Measurements from ENCODE around the gene GRM1.

DNA sequence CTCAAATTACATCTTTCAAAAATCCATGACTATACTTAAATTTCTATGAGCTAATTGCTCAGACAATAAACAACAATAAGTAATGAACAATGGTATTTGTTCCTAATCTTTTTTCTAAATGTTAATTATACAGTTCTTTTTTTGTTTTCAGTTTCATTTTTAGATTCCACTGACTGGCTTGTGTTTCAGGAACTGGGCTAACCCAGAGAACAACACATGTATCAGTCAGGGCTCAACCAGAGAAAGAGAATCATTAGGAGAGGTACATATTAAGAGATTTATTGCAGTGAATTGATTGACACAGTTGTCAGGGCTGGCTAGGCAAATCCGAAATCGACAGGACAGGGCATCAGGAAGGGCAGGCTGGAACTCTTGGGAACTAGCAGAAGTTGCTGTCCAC, 182.8 kb downstream of the GRM1 start:
- no peak for TF ChIP-seq SP1 (IDR thresholded peaks at IDR 0.05)
- no peak for TF ChIP-seq FOXK2 (IDR thresholded peaks at IDR 0.05)
- no peak for TF ChIP-seq NFRKB (IDR thresholded peaks at IDR 0.05)
- TF ChIP-seq ELF4 (IDR thresholded peaks at IDR 0.05), result no peak
- TF ChIP-seq LEF1 (IDR thresholded peaks at IDR 0.05; ENCODE audit: borderline replicate concordance), result no peak
- TF ChIP-seq SUZ12 (IDR thresholded peaks at IDR 0.05), result no peak
- TF ChIP-seq TARDBP (IDR thresholded peaks at IDR 0.05), result no peak
